Stimulated activated CD4-positive, alpha-beta T cell treated with anti-CD3 and anti-CD28 coated beads, Interleukin-2, amount 100 ng/mL, for 4 hours (primary cell): ENCODE results near the gene SLC1A5.
"Not testable (repeated sequence)": the region's sequence is repeated elsewhere in the genome, so short reads cannot be mapped to it uniquely, and the experiment has no call there.

ENCODE experiments used
- DNase-seq: peaks from one replicate; pipeline ENCODE4 v3.0.0-alpha.2; 2020; ENCODE audit warnings: low read depth

Gene SLC1A5

DNA sequence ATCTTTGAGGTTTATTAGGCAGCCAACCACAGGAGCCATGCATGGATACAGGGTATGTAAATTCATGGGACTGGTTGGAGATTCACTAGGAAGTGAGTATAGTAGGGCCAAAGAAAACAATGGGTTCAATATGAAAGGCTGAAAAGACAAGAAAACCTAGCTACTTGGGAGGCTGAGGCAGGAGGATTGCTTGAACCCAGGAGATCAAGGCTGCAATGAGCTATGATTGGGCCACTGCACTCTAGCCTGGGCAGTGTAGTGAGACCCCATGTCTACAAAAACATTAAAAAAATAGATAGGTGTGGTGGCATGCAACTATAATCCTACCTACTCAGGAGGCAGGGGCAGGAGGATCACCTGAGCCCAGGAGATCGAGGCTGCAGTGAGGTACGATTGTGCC, 10.3 kb upstream of the SLC1A5 start:
- DNase-seq, result no peak

DNA sequence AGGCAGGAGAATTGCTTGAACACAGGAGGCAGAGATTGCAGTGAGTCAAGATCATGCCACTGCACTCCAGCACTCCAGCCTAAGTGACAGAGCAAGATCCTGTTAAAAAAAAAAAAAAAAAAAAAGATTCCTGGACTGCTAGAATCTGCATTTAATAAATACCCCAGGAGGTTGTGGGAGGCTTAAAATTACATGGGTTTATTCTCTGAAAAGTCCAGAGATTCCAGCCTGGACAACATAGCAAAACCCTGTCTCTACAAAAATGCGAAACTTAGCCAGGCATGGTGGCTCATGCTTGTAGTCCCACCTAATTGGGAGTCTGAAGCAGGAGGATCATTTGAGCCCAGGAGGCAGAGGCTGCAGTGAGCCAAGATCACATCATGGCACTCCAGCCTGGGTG, 9.5 kb upstream of the SLC1A5 start:
- DNase-seq, result no peak

DNA sequence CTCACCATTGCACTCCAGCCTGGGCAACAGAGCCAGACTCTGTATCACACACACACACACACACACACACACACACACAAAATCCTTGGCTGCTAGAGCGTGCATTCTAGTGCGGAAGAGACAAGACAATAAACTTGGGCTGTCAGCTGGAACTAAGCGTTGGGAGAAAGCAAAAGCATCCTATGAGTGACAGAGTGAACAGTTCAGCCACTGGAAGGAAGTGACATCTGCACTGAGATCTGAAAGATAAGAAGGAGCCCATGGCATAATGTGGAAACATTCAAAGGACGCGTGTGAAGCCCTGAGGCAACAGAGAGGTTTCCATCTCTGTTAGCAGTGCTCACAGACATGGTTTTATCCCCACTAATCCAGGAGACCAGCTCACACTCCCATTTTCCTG, 3.5 kb upstream of the SLC1A5 start:
- no peak for DNase-seq

DNA sequence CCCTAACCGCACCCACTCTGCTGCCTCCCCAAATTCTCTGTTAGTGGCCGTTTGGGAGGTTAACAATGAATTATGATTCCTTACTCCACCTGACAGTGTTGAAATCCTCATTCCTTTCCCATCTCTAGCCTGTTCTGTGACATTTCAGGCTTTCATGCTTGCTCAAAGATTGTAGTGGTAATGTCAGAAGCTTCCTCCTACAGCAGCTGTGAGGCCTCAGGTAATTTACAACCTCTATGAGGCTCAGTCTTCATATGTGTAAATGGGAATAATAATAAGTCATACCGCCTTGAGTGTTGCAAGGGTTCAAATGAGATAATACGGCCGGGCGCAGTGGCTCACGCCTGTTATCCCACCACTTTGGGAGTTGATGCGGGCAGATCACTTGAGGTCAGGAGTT, 977 bp upstream of the SLC1A5 start:
- DNase-seq, result no peak

- DNase-seq, result no peak
Observed at GRCh38 chr19:46788968-46789338, 559 bp upstream of the SLC1A5 start.

- DNase-seq, result no peak
Observed at GRCh38 chr19:46787331-46788261, 798 bp downstream of the SLC1A5 start.

DNA sequence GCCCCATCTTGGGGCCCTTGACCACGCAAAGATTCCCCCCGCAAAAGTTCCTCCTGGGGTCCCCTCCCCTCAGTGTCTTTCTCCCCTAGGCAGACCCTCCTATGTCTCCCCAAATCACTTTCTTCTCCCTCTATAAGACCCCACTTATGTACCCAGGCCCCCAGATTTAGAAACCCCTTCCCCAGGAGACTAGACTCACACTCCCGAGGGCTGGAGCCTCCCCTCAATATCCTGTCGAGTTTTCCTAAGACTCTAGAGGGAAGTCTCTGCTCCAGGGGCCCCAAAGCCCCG, 1.4 kb downstream of the SLC1A5 start:
- DNase-seq, result no peak

DNA sequence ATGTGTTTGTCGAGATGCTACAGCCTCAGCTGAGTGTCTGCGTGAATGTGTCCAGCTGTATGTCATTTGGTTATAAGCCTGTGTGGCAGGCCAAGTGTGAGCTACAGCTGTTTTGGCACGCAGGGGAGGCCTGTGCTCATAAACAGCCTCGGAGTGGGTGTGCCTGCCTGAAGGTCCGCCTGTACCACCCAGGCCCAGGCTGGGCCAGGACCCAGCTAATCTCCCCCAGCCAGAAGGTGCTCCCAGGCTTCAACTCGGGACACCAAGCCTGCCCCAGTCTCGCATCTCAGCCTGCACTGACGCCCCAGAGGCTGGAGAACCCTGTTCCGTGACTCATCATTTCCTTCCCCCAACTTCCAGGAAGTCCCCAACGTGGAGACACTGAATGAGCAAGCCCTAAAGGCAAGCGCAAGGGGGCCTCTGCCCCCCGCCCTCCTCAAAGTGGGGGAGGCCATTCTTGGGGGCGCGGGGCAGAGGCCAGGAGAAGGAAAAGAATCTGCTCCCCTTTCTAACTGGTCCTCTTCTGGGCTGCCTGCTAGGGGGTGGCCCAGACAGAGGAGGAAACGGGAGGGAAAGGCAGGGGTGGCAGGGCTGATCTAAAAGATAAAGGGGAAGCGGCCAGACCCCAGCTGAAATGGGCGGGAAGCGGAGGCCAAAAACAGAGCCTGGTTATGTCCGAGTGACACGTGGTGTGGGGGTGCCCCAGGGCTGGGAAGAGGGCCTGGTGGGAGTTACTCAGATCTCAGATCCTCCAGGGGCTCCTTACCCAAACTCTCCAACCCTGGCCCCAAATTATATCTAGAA, 2.0 kb downstream of the SLC1A5 start:
- DNase-seq, result peak; percentile 90

DNA sequence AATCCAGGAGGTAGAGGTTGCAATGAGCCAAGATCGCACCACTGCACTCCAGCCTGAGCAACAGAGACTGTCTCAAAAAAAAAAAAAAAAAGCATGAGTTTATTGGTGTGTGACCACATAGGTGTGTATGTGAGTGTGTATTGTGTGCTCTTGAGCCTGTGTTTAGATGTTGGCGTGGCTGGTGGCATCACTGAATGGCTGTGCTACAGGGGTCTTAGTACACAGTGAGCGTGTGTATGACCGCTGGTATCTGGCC, 2.5 kb downstream of the SLC1A5 start:
- DNase-seq, result no peak

- no peak for DNase-seq
Observed at GRCh38 chr19:46785054-46785979, 3.1 kb downstream of the SLC1A5 start.

DNA sequence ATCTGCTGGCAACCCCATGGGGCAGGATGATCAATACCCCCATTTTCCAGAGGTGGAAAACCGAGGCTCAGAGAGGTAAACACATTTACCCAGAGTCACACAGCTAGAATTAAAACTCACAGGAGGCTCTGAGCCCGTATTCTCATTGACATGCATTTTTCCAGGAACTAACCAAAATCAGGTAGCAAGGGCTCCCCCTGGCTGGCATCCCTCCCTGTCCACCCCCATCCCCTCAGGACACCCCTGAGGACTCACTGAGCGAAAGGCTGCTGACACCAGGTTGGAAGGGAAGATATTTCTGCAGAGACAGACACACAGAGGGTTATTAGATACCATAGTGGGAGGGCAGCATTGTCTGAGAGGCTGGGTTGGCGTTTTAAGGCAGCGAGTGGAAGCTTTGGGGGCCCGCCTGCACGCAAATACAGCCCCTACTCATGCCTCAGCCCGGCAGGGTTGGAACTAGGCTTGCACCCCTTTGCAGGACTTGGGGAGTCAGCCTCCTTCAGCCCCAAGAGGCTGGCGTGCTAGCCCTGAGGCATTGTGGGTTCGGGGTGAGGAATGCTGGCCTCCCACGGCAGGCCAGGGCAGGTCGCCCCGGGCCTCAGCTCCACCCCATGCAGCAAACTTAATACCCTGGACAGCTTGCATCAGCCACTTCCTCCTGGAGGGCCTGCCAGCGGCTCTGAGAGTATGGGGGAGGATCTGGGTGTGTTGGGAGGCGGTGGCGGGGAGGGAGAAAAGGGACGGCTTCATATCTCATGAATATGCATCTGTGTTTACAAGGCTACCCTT, 3.9 kb downstream of the SLC1A5 start:
- peak; percentile 46 for DNase-seq

GRCh38 chr19:46783670-46784069, 4.7 kb downstream of the SLC1A5 start:
- no peak for DNase-seq

GRCh38 chr19:46782355-46783019, 5.9 kb downstream of the SLC1A5 start:
- DNase-seq, result no peak

GRCh38 chr19:46777956-46778645, 10.3 kb downstream of the SLC1A5 start:
- not testable (repeated sequence) for DNase-seq

GRCh38 chr19:46776927-46777911, 11.2 kb downstream of the SLC1A5 start:
- no peak for DNase-seq

- no peak for DNase-seq
Observed at GRCh38 chr19:46775642-46776258, 12.6 kb downstream of the SLC1A5 start.

DNA sequence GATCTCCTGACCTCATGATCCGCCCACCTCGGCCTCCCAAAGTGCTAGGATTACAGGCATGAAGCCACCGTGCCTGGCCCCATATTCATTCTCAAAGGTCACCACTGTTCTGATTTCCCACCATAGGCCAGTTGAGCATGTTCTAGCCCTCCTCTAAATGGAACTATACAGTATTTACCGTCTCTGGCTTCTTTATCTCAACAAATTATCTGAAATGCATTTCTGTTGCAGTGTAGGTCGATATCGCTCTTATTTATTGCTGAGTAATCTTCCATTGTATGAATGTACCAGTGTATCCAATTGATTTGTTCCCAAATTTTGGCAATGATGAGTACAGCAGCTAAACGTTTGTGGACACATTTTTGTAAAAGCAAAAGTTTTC, 15.4 kb downstream of the SLC1A5 start:
- DNase-seq, result no peak

- DNase-seq, result no peak
Observed at GRCh38 chr19:46772170-46773017, 16.0 kb downstream of the SLC1A5 start.
